CD4-positive, alpha-beta T cell treated with Interleukin-15 for 4 hours (primary cell): ENCODE data around the gene EED.

Source experiments
- DNase-seq: peaks from one replicate; pipeline ENCODE4 v3.0.0-alpha.2; 2020; ENCODE audit warnings: low spot score

Gene EED, protein sequence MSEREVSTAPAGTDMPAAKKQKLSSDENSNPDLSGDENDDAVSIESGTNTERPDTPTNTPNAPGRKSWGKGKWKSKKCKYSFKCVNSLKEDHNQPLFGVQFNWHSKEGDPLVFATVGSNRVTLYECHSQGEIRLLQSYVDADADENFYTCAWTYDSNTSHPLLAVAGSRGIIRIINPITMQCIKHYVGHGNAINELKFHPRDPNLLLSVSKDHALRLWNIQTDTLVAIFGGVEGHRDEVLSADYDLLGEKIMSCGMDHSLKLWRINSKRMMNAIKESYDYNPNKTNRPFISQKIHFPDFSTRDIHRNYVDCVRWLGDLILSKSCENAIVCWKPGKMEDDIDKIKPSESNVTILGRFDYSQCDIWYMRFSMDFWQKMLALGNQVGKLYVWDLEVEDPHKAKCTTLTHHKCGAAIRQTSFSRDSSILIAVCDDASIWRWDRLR

DNA sequence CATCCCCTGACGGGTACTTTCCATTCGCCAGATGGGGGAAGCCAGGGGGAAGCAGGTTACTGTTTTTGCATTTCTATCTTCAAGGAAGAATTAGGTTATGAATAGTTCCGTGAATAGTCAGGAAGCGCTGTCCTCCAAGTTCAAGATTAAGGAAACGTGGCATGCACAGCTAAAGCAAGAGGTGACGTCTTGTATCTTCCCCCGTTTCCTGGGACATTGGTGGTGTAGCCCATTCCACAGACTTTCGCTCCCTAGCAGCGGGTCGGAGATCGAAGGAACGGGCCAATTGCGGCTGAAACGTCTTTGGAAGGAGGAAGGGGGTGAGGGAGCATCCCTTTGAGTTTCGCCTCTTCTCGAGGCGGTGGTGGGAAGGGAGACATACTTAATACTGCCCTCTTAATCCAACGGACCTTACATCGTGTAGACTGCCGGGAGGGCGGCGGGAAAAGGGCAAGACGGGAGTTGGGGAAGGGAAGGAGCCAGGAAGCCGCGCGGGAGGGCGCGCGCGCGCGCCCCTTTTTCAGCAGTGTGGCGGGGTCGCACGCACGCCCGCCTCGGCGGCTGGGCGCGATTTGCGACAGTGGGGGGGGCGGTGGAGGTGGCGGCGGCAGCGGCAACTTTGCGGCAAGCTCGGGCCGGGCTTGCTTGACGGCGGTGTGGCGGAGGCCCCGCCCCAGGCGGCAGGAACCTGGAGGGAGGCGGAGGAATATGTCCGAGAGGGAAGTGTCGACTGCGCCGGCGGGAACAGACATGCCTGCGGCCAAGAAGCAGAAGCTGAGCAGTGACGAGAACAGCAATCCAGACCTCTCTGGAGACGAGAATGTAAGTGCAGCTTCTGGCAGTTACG lies at the start of gene EED:
Gene EED (plus strand): TSS at position 232 of the 847 bp plus-strand sequence. CDS start 477 bp downstream, at position 709.
- DNase-seq = peak; percentile 92

DNA sequence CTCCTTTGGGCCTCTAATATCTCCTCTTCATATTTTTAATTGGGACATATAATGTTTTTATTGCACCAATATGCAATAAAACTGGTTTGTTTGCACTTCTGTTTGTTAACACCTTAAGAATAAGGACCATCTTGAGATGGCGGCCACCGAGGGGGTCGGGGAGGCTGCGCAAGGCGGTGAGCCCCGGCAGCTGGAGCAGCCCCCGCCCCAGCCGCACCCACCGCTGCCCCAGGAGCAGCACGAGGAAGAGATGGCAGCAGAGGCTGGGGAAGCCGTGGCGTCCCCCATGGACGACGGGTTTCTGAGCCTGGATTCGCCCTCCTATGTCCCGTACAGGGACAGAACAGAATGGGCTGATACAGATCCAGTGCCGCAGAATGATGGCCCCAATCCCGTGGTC lies 49.6 kb upstream of the EED start:
- DNase-seq = no peak

DNA sequence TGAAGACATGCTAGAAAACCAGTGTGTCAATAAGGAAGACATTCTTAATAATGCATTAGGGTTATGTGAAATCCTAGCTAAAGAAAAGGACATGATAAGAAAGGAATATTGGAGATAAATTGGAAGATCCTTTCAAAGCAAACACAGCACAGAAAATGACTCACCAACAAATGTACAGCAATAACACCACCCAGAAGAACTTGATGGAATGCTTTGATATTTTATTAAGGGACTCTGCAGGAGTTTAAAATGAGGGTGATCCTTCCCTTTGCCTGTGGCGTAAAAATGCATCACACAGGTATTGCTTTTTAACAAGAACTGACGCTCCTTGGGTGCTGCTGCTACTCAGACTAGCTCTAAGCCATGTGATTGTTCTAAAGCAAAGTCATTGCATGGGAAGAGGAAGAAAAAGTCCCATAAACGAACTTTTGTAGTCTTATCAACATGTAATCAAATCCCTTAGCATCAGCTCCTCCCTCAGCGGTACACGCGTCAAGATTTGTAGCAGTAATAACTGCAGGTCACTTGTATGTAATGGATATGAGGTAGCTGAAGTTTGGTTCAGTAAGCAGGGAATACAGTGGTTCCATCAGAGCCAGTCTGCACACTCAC lies 48.4 kb upstream of the EED start:
- DNase-seq = no peak

DNA sequence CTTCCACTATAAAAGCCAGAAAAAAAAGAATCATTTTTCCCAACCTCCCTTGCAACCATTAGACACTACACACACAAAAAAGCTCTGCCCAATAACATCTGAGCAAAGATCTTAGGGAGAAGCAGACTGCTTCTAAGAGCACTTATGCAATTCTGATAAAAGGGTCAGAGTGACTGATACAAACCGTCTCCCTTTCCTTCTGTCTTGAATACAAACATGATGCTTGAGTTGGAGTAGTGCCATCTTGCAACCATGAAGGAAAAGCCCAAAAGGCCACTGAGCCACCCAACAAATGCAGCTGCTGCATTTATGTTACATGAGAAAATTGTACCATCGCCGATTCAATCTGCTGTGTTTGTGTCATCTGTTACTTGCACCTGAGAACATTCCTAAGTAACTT lies 47.6 kb upstream of the EED start:
- no peak for DNase-seq

DNA sequence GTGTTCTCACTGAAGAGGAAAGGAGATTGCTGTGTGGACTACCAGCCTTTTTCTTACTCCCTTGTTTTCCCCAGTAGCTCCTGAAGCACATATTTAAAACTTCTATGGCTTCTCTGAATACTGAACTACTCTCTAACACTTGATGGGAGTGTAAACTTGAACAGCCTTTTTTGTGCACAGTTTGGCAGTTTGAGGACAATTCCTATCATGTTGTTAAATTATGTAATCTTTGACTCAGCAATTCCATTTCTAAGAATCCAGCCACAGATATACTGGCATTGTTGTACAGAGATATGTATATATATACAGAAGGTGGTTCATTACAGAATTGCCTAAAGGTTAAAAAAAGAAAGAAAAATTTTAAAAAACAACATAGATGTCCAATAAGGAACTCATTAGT lies 47.1 kb upstream of the EED start:
- no peak for DNase-seq

DNA sequence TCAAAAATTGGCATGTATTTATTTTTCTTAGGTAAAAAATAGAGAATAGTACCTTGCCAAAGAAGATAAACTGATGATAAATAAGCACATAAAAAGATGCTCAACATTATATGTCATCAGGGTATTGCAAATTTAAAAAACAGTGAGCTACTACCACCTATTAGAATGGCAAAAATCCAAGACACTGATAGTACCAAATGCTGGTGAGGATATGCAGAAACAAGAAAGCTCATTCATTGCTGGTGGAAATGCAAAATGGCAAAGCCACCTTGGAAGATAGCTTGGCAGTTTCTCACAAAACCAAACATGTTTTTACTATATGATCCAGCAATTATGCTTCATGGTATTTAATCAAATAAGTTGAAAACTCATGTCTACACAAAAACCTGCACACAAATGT lies 46.4 kb upstream of the EED start:
- no peak for DNase-seq

DNA sequence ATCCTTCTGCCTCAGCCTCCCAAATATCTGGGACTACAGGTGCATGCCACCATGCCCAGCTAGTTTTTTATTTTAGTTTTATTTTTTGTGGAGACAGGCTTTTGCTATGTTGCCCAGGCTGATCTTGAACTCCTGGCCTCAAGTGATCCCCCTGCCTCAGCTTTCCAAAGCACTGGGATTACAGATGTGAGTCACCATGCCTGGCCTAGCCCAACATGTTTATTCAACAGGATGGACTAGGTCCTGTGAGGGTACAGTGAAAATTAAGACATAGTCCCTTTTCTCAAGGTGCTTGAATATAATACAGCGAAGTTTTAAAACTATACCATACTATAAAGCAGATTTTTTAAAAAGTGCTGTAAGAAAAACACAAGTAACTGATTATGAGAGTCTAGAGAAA lies 45.2 kb upstream of the EED start:
- no peak for DNase-seq

DNA sequence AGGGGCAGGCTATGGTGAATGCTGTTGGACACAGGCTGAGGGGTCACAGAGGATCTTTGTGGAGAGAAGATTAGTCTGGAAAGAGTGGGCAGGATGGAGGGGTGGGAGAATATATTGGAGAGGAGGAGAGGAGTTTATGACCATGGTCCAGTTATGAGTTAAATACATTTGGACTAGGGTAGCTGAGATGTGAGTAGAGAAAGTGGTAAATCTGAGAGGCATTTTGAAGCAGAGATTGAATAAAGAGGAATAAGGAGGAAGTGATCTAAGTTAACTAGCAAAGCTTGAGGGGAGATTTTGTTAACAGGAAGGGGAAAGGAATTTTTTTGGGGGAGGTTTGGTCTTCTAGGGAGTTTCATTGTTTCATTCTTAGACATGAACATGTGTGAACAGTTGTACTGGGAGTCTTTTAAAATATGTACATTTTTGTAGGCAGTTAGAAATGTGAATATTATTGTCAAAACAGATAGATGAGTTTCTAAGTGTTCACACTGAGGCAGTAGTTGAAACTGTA lies 43.1 kb upstream of the EED start:
- DNase-seq = no peak

DNA sequence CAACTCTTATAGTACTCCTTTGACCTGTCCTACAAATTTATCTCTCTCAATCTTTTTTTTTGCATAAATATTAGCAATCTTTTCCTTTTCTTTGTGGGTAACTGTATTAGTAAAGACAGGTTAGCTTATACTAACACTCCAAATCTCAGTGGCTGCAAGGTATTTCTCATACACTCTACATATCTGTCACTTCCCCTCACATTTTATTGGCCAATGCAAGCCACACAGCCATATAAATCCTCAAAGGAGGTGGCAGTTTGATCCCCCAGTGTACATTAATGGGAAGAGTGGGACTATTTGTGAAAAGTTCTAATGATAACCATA lies 42.6 kb upstream of the EED start:
- DNase-seq = peak; percentile 25

DNA sequence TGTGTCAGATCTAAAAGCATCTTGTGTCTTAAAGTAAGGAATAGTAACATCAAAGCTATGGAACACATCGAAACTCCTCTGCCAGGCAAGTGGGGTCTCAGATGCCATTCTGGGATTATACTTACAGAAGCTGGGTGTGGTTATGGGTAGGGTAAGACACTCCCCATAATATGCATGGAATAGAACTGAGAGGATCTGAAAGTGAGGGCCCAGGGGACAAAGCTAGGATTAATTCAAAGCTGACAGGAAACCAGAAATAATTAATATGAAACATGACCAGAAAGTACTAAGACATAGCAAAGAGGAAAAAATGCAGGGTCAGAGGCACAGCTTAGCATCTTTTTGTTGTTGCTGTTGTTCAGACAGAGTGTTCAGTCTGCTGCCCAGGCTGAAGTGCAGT lies 40.2 kb upstream of the EED start:
- DNase-seq = no peak

DNA sequence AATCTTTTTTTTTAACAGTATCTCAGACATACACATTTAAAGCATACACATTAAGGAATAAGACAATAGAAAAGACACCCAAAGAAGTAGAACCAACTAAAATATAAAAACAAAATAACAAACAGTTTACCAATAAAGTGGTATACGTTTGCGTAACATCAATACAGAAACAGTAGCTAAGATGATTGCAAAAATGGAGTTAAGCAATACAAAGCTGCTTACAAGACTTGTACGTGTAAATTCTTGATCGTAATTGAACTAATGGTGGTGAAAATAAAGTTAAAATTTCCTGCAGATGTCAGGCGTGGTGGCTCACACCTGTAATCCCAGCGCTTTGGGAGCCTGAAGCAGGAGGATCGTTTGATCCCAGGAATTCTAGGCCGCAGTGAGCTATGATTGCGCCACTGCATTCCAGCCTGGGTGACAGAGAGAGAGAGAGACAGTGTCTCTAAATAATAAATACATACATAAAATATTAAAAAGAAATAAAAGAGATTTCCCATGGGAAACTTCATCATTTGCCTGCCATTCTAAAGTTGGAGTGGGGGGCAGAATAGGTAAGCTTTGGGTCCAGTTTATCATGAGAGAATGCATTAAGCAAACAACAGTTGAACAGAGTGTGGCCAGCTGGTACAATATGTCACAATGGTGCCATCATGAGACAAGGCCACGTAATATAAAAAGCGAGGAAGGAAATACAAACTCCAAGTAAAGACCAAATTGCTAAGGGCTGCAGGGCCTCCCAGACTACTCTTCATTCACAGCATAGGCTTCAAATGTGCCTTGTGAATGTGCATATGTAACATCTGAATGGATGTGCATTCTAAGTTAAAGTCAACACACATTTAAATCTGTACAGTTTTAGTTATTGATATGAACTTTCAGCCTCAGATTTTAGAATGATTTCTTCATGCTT lies 38.9 kb upstream of the EED start:
- DNase-seq = no peak

DNA sequence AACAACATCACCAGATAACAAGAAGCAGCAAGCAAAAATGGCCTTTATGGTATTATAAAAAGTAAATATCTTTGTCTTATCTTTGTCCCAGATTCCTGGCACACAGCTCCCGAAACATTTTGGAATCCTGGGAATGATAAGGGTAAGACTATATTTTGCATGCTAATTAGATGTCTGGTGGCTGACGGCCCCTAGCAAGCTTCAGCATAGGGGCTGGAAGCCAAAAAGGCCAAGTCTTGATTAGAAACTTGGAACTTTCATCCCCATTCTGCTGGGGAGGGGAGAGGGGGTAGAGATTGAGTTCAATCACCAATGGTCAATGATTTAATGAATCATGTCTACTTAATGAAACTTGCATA lies 38.2 kb upstream of the EED start:
- no peak for DNase-seq

DNA sequence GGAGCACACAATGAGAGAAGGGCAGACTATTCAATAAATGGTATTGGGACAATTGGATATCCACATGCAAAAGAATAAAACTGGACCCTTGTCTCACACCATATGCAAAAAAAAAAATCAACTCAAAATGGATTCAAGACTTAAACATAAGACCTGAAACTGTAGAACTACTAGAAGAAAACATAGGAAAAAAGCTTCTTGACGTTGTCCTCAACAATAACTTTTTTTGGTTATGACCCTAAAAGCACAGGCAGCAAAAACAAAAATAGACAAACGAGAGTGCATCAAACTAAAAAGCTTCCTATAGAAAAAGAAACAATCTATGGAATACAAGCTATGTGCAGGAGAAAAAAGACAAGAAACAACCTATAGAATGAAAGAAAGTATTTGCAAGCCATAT lies 37.1 kb upstream of the EED start:
- no peak for DNase-seq

DNA sequence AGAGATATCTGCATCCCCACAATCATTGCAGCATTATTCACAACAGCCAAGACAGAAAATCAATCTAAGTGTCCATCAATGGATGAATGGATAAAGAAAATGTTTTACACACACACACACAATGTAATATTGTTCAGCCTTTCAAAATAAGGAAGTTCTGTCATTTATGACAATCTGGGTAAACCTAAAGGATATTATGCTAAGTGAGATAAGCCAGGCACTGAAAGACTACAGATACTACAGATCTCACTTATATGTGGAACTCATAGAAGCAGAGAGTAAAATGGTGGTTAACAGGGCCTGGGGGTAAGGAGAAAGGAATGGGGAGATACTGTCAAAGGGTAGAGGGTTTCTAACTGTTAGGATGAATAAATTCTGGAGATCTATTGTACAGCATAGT lies 36.0 kb upstream of the EED start:
- no peak for DNase-seq

DNA sequence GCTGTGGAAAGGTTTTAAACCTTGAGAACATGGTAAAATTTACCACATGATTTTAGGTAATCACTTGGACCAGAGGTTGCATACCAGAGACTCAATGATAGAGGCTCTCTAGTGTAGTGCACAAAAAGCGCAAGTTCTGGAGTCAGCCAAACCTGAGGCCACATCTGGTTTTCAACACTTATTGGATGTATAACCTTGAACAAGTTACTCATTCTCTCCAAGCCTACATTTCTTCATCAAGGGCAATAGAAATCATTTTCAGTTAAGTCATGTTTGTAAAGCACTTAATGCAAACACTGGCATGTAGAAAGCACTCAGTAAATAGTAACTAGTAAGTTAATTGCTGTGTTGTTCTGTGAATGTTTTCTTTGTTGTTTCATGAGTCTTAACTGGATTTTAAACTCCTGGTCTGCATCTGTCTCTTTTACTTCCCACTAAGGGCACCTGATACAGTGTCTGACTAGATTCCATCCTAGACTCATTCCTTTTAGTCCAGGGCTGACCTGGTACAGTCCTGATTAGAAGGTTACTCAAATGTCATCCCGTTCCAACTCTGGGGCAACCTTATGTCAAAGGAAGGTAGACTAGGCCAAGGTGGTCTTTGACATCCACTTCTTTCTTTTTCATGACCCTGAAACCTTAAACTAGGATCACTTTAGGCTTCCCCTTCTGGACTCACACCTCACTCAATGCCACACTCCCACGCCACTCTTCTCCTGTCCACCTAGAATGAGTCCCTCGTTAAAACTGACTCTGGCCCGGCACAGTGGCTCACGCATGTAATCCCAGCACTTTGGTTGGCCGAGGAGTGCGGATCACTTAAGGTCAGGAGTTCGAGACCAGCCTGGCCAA lies 34.5 kb upstream of the EED start:
- no peak for DNase-seq

DNA sequence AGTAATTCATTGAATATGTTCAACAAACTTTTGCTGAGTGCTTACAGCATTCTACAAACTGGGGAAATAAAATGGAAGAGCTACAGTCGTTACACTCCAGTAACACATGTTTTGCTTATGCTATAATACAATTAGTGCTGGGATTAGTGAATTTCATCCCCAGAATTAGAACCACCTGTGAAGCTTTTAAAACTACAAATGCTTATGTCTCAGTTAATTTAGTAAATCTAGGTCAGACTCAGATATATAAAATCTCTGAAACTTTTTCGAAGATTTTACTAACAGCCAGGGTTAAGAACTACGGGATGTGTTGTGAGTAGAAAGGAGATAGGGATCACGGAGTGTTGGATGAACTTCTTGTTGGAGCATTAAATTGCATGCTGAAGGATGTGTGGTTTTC lies 33.7 kb upstream of the EED start:
- no peak for DNase-seq

DNA sequence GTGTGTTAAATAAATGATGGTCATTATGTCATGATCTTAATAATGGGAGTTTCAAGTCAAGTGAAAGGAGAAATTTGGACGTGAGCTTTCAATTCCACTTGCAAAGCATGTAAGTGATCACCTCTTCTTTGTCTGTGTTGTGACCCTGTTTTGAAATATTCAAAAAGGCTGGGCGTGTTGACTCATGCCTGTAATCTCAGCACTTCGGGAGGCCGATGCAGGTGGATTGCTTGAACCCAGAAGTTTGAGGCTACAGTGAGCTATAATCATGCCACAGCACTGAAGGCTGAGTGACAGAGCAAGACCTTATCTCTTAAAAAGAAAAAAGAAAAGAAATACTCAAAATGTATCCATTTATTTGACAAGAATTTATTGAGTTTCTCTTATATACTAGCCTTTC lies 32.9 kb upstream of the EED start:
- no peak for DNase-seq

DNA sequence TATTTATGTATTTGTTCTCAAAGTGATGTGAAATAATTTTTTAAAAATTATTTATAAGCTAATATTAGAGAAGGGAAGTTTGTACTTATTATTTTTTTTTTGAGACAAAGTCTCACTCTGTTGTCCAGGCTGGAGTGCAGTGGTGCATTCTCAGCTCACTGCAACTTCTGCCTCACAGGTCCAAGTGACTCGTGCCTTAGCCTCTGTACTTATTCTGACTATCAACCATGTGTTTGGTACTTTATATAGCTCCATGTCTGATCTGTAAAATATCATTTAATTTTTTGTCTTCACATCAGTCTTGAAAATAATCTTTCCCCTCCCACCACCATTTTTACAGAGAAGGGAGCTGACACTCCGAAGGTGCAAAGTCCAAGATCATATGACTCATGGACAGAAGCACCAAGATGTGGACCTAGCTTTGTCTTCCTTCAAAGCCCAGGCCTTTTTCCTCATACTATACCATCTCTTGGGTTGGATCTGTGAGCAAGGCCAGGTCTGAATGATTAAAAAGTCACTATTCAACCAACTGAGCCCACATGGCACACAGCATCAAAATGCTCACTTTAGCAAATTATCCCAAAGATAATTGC lies 32.4 kb upstream of the EED start:
- no peak for DNase-seq

DNA sequence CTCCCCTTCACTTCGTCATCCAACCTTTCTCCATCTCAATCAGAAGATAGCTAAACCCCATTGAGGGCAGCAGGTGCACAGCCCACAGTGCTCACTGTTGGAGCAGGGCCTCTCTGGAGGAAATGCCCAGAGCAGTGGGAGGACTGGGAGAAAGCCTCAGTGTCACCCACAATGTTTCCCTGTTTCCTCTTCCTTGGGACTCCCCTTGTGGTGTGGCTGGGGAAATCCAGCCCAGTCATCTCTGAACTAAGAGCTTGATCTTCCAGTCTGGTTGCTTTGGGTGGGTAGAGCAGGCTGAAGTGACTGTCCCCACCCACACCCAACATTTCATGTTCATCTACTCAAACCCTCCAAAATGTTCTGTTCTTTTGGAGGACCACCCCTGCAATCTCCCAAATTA lies 29.8 kb upstream of the EED start:
- DNase-seq = no peak
